Nephron progenitor cell (in vitro differentiated cells): ENCODE measurements around the gene LRBA.

Experiments
- DNase-seq: peaks from one replicate; pipeline ENCODE4 v3.0.0; 2021
- H3K27ac Mint-ChIP-seq: 2 replicates; pipeline ENCODE4 v1.8.0; 2021; ENCODE audit warnings: mild to moderate bottlenecking, moderate library complexity, mixed read lengths
- H3K27me3 Mint-ChIP-seq: 2 replicates; pipeline ENCODE4 v1.8.0; 2021; ENCODE audit warnings: mild to moderate bottlenecking, low read depth, mixed read lengths; ENCODE audit not compliant: poor library complexity
- H3K36me3 Mint-ChIP-seq: 2 replicates; pipeline ENCODE4 v1.8.0; 2021; ENCODE audit warnings: low read depth, mixed read lengths
- H3K4me1 Mint-ChIP-seq: 2 replicates; pipeline ENCODE4 v1.8.0; 2021; ENCODE audit warnings: mixed read lengths
- H3K4me3 Mint-ChIP-seq: 2 replicates; pipeline ENCODE4 v1.8.0; 2021; ENCODE audit warnings: mild to moderate bottlenecking, moderate library complexity, mixed read lengths
- H3K9me3 Mint-ChIP-seq: 2 replicates; pipeline ENCODE4 v1.8.0; 2021; ENCODE audit warnings: mild to moderate bottlenecking, moderate library complexity, mixed read lengths
- CTCF ChIP-seq: fragments of 200-600 bp; sonication (generic); IDR thresholded peaks from 2 replicates; pipeline ENCODE4 v1.5.0; 2021; ENCODE audit warnings: antibody characterized with exemption

The LRBA gene

DNA sequence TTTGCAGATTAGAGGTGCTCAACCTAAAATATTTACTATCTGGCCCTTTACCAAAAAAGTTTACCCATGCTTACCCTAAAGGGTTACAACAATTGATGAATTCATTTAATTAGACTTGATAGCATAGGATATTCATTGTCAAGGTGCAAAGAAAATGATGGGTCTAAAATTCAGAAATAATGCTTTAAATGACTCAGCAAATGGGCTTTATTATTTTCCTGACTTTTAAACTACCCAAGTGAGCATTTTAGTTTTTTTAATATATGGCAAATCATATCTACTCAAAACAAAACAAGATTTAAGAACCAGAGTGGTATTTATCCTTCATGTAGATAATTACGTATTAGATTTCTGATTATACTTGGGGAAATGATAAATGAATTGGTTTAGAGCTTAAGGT, 701.1 kb downstream of the LRBA start:
- TF ChIP-seq CTCF, result no peak
- DNase-seq, result no peak
- H3K4me3 Mint-ChIP-seq, result no peak overlapping the region
- H3K27me3 Mint-ChIP-seq, result no peaks in the 10 kb centered on the region
- no peaks in the 10 kb centered on the region for H3K36me3 Mint-ChIP-seq
- H3K9me3 Mint-ChIP-seq, result no peaks in the 10 kb centered on the region
- no peak overlapping the region for H3K27ac Mint-ChIP-seq
- H3K4me1 Mint-ChIP-seq, result peaks cover 6% of the 10 kb centered on the region

DNA sequence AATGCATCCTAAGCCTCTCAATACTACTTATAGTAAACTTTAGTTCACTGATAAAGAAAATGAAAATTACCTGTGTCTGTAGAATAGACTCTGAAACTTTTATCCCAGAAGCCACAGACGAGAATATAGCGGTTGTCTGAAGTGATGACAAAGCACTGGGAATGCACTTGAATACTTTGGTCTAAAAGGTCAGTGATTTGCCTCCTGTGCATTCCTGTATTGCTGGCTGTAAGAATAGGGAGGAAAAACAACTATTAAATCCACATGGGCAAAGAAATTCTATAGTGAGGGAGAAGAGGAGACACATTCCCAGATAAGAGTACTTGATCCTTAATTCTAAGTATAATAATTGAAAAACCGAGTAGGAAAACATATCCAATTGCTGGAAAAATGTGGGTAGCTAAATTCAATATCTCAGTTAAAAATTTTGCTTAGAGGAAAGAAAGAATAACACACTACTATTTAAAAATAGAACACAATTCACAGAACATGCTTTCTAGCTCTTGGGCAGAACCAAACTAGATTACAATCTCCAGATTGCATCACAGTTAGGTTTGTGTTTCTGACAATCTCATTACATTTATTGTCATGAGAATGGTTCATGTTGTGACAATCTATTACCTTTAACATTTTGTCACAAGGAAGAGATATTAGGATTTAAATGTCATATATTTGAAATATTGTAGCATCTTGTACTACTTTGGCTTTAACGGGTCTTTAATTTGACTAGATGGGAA, 704.8 kb downstream of the LRBA start:
- Mint-ChIP-seq H3K27me3 (no peaks in the 10 kb centered on the region), H3K4me3 (no peak overlapping the region), H3K36me3 (no peaks in the 10 kb centered on the region), H3K9me3 (no peaks in the 10 kb centered on the region), H3K4me1 (peaks cover 4% of the 10 kb centered on the region), H3K27ac (no peak overlapping the region)
- TF ChIP-seq CTCF, result no peak
- no peak for DNase-seq

- no peak overlapping the region for H3K27ac Mint-ChIP-seq
- H3K4me3 Mint-ChIP-seq, result no peak overlapping the region
- TF ChIP-seq CTCF, result no peak
- no peak for DNase-seq
- H3K27me3 Mint-ChIP-seq, result no peaks in the 10 kb centered on the region
- no peaks in the 10 kb centered on the region for H3K9me3 Mint-ChIP-seq
- no peaks in the 10 kb centered on the region for H3K4me1 Mint-ChIP-seq
- H3K36me3 Mint-ChIP-seq, result no peaks in the 10 kb centered on the region
Measured at GRCh38 chr4:150308824-150309472, 706.1 kb downstream of the LRBA start.

GRCh38 chr4:150306719-150307118, 708.4 kb downstream of the LRBA start:
- no peaks in the 10 kb centered on the region for H3K36me3 Mint-ChIP-seq

DNA sequence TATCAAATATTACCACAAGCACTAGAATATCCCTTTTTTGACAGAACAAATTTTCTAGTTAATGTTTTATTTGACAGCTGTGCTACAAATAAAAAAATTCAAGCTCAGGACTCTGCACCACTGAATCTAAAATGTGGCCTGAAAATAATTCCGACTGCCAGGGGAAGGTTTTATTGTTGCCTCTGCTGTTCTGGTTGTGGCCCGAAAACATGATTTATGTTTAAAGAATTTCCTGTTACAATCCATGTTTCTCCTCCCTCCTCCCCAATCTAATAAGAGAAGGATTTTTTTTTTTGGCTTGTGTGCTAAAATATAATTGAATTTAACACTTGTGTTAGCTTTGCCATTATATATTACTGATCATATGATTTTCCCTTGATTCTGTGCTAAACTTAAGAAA, 709.1 kb downstream of the LRBA start:
- TF ChIP-seq CTCF, result no peak
- Mint-ChIP-seq H3K4me1 (no peaks in the 10 kb centered on the region), H3K27ac (no peak overlapping the region), H3K9me3 (no peaks in the 10 kb centered on the region), H3K27me3 (no peaks in the 10 kb centered on the region), H3K36me3 (no peaks in the 10 kb centered on the region), H3K4me3 (no peak overlapping the region)
- DNase-seq, result no peak

More at GRCh38 chr4:150306719-150307118, 708.4 kb downstream of the LRBA start:
- Mint-ChIP-seq H3K27ac (no peak overlapping the region), H3K4me1 (no peaks in the 10 kb centered on the region), H3K4me3 (no peak overlapping the region), H3K27me3 (no peaks in the 10 kb centered on the region), H3K9me3 (no peaks in the 10 kb centered on the region)
- TF ChIP-seq CTCF, result no peak
- DNase-seq, result no peak

DNA sequence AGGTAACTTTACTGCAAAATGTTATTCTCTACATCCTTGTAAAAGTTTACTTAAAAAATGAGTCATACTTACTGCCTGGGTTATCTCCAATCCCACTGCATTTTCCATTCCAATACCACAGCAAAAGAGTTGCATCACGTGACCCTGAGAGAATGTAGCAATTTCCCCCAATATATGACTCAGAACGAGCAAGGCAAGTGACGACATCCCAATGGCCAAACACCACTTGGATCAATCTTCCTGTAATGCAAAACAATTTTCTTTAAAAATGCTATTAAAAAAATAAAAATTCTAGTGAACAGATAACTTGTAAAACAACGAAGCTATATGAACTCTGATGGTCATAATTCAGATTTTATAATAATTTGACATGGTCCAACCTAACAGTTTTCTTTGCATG, 712.5 kb downstream of the LRBA start:
- H3K27me3 Mint-ChIP-seq, result no peaks in the 10 kb centered on the region
- no peak for TF ChIP-seq CTCF
- no peaks in the 10 kb centered on the region for H3K9me3 Mint-ChIP-seq
- no peaks in the 10 kb centered on the region for H3K36me3 Mint-ChIP-seq
- no peak overlapping the region for H3K4me3 Mint-ChIP-seq
- DNase-seq, result no peak
- H3K4me1 Mint-ChIP-seq, result no peaks in the 10 kb centered on the region
- H3K27ac Mint-ChIP-seq, result no peak overlapping the region
